Mucosa of descending colon (tissue), 3 donors: ENCODE measurements around the gene TMEM171. TPM values are rescaled to one million over a fixed set of nuclear protein-coding genes. Genes with fewer than 3 reads are reported as not detected.

Source experiments
- ATAC-seq: fragments of 200-7000 bp; cut with Tn5 transposase; one replicate; pipeline ENCODE4 v1.9.1; 2020; ENCODE audit warnings: mild to moderate bottlenecking, moderate library complexity
- DNase-seq, 3 donors: peaks; one replicate each; pipeline ENCODE4 v3.0.0-alpha.2; 2020
- H3K36me3 ChIP-seq: fragments of 200-600 bp; one replicate; pipeline ENCODE4 v1.8.0; 2021; ENCODE audit warnings: low read depth, mild to moderate bottlenecking
- H3K4me1 ChIP-seq: fragments of 200-600 bp; one replicate; pipeline ENCODE4 v1.8.0; 2021; ENCODE audit warnings: low read depth, mild to moderate bottlenecking
- H3K4me3 ChIP-seq: fragments of 200-600 bp; one replicate; pipeline ENCODE4 v1.8.0; 2021; ENCODE audit warnings: mild to moderate bottlenecking
- H3K9me3 ChIP-seq: fragments of 200-600 bp; one replicate; pipeline ENCODE4 v1.8.0; 2021; ENCODE audit warnings: mild to moderate bottlenecking
- intact Hi-C, 2 donors: fragments of 100-400 bp; cut with DNase I in 1 of 2; cut with micrococcal nuclease in 1 of 2; formaldehyde crosslinking; loops; one replicate each; pipeline versions ENCODE4 v1.11.0 to v1.11.1; 2022; cut with DNase I, micrococcal nuclease
- total RNA-seq, 3 donors: library from RNA; stranded (reverse); fragmentation: NEBNext Ultra II Directional in 2 of 3; extraction: Animal tissue kit (Norgen Biotek cat#: 25700) in 2 of 3; gene quantifications; one replicate each; pipeline versions ENCODE4 v1.2.1 to v1.2.4, GENCODE V29; 2021 to 2023
- TF ChIP-seq, protein P1 (sequence below): fragments of 200-600 bp; IDR thresholded peaks from one replicate; pipeline ENCODE4 v1.8.0; 2022; ENCODE audit warnings: antibody characterized with exemption, mild to moderate bottlenecking
- donor health status: DM: no; HTN: no; CAD: no; lungs with moderate emphysema.
- donor health status: DM: no; HTN: no; CAD: no.
- donor health status: DM: no; HTN: yes; CAD: no.

Gene TMEM171
- total RNA-seq, 3 donors from 2014 or later = 34.5 to 101 (median 70.9) TPM

DNA sequence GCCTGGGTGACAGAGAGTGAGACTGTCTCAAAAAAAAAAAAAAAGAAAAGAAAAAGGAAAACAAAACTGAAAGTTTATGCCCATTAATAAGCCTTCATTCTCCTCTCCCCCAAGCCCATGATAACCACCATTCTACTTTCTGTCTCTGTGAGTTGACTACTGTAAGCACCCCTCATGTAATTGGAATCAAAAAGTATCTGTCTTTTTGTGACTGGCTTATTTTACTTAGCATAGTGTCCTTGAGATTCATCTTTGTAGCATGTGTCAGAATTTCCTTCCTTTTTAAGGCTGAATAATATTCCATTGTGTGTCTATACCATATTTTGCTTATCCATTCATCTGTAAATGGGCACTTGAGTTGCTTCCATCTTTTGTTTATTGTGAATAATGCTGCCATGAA lies 14.0 kb upstream of the TMEM171 start:
- no peak for ATAC-seq
- DNase-seq = no peak
- H3K4me3 ChIP-seq = no peak overlapping the region
- H3K36me3 ChIP-seq = no peaks in the 10 kb centered on the region
- H3K4me1 ChIP-seq = no peaks in the 10 kb centered on the region
- TF ChIP-seq, protein P1, sequence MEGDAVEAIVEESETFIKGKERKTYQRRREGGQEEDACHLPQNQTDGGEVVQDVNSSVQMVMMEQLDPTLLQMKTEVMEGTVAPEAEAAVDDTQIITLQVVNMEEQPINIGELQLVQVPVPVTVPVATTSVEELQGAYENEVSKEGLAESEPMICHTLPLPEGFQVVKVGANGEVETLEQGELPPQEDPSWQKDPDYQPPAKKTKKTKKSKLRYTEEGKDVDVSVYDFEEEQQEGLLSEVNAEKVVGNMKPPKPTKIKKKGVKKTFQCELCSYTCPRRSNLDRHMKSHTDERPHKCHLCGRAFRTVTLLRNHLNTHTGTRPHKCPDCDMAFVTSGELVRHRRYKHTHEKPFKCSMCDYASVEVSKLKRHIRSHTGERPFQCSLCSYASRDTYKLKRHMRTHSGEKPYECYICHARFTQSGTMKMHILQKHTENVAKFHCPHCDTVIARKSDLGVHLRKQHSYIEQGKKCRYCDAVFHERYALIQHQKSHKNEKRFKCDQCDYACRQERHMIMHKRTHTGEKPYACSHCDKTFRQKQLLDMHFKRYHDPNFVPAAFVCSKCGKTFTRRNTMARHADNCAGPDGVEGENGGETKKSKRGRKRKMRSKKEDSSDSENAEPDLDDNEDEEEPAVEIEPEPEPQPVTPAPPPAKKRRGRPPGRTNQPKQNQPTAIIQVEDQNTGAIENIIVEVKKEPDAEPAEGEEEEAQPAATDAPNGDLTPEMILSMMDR = no peak
- intact Hi-C loops = no loop called here
- H3K9me3 ChIP-seq = no peaks in the 10 kb centered on the region

- no peaks in the 10 kb centered on the region for H3K9me3 ChIP-seq
- DNase-seq (no peak), ATAC-seq (no peak)
- peaks cover 8% of the 10 kb centered on the region for H3K4me1 ChIP-seq
- TF ChIP-seq, protein P1 = no peak
- no peaks in the 10 kb centered on the region for H3K36me3 ChIP-seq
- no peak overlapping the region for H3K4me3 ChIP-seq
- intact Hi-C loops = no loop called here
Observed at GRCh38 chr5:73110190-73110589, 10.2 kb upstream of the TMEM171 start.

- no peak for ATAC-seq
- Histone ChIP-seq H3K36me3 (no peaks in the 10 kb centered on the region), H3K9me3 (no peaks in the 10 kb centered on the region), H3K4me3 (no peak overlapping the region), H3K4me1 (peaks cover 19% of the 10 kb centered on the region)
- DNase-seq = no peak
- TF ChIP-seq, protein P1 = no peak
- intact Hi-C loops = no loop called here
Observed at GRCh38 chr5:73111536-73111935, 8.8 kb upstream of the TMEM171 start.

GRCh38 chr5:73112359-73112758 lies 8.0 kb upstream of the TMEM171 start:
- DNase-seq = no peak
- TF ChIP-seq, protein P1 = no peak
- Histone ChIP-seq H3K4me1 (peaks cover 19% of the 10 kb centered on the region), H3K9me3 (no peaks in the 10 kb centered on the region), H3K36me3 (no peaks in the 10 kb centered on the region), H3K4me3 (no peak overlapping the region)
- no peak for ATAC-seq
- intact Hi-C loops = no loop called here

- intact Hi-C loops = no loop called here
- TF ChIP-seq, protein P1 = no peak
- H3K4me1 ChIP-seq = peaks cover 28% of the 10 kb centered on the region
- H3K36me3 ChIP-seq = no peaks in the 10 kb centered on the region
- H3K4me3 ChIP-seq = no peak overlapping the region
- no peaks in the 10 kb centered on the region for H3K9me3 ChIP-seq
- ATAC-seq (no peak), DNase-seq (no peak)
Observed at GRCh38 chr5:73114044-73114688, 6.2 kb upstream of the TMEM171 start.
